ENCODE results near the gene ANKRD17. TPM values are rescaled to one million over a fixed set of nuclear protein-coding genes. Genes with fewer than 3 reads are reported as not detected.

Gene ANKRD17
- total RNA-seq, 1 donor from 2014 or later, result 87.9 TPM

GRCh38 chr4:73109493-73109892 is 149.1 kb downstream of the ANKRD17 start:
- no peak overlapping the region for H3K4me3 Mint-ChIP-seq
- no peak for DNase-seq (ENCODE audit: low read depth, low spot score)
- H3K9me3 Mint-ChIP-seq, result no peaks in the 10 kb centered on the region
- no peaks in the 10 kb centered on the region for H3K4me1 Mint-ChIP-seq
- H3K27ac Mint-ChIP-seq (ENCODE audit: unreplicated experiment), result no peak overlapping the region
- no peaks in the 10 kb centered on the region for H3K27me3 Mint-ChIP-seq (ENCODE audit: low read depth)
- no peaks in the 10 kb centered on the region for H3K36me3 Mint-ChIP-seq (ENCODE audit: low read depth)
- TF ChIP-seq, protein P1, sequence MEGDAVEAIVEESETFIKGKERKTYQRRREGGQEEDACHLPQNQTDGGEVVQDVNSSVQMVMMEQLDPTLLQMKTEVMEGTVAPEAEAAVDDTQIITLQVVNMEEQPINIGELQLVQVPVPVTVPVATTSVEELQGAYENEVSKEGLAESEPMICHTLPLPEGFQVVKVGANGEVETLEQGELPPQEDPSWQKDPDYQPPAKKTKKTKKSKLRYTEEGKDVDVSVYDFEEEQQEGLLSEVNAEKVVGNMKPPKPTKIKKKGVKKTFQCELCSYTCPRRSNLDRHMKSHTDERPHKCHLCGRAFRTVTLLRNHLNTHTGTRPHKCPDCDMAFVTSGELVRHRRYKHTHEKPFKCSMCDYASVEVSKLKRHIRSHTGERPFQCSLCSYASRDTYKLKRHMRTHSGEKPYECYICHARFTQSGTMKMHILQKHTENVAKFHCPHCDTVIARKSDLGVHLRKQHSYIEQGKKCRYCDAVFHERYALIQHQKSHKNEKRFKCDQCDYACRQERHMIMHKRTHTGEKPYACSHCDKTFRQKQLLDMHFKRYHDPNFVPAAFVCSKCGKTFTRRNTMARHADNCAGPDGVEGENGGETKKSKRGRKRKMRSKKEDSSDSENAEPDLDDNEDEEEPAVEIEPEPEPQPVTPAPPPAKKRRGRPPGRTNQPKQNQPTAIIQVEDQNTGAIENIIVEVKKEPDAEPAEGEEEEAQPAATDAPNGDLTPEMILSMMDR (conservative IDR thresholded peaks at IDR 0.05), result no peak

DNA sequence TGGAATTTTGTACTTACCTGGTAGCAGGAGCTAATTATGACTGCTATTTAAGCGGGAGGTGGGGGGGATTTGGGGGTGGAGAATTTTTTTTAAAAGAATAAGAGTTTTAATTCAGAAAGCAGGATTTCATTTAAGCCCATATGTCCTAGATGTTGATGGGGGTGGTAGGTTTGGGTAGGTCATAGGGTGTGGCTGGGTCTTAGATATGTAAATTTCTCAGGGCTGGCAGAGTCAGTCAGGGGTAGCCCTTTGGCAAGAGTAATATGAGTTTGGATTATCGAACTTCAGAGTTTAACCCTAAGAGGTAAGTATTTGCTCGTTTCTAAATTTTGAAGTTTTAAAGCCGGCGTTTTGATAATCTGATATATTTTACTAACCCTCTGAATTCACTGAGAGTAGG is 153.9 kb downstream of the ANKRD17 start:
- Mint-ChIP-seq H3K4me3 (no peak overlapping the region), H3K36me3 (ENCODE audit: low read depth) (peaks cover 5% of the 10 kb centered on the region), H3K27ac (ENCODE audit: unreplicated experiment) (no peak overlapping the region), H3K9me3 (no peaks in the 10 kb centered on the region), H3K4me1 (peaks cover 4% of the 10 kb centered on the region), H3K27me3 (ENCODE audit: low read depth) (no peaks in the 10 kb centered on the region)
- TF ChIP-seq, protein P1 (conservative IDR thresholded peaks at IDR 0.05), result no peak
- DNase-seq (ENCODE audit: low read depth, low spot score), result no peak

GRCh38 chr4:73103799-73104503 is 154.6 kb downstream of the ANKRD17 start:
- Mint-ChIP-seq H3K4me1 (peaks cover 4% of the 10 kb centered on the region), H3K9me3 (no peaks in the 10 kb centered on the region), H3K27ac (ENCODE audit: unreplicated experiment) (no peak overlapping the region), H3K36me3 (ENCODE audit: low read depth) (peaks cover 5% of the 10 kb centered on the region), H3K27me3 (ENCODE audit: low read depth) (no peaks in the 10 kb centered on the region), H3K4me3 (no peak overlapping the region)
- TF ChIP-seq, protein P1 (conservative IDR thresholded peaks at IDR 0.05), result no peak
- no peak for DNase-seq (ENCODE audit: low read depth, low spot score)

DNA sequence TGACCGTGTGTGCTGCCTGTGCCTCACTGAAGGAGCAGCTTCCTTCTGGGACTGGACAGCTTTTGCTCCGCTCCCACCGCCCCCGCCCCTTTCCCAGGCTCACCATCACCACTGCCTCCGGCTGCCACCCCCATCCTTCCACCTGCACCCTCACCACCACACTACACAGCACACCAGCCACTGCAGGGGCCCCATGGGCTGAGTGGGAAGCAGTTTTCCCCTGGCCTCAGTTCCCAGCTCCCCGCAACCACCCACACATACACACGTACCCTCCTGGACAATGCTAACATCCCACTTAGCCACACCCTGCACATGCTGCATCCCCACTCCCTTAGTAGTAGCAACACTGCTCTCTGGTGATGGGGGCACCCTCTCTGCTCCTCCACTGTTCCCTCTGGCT is 159.5 kb downstream of the ANKRD17 start:
- Mint-ChIP-seq H3K9me3 (no peaks in the 10 kb centered on the region), H3K4me1 (peaks cover 2% of the 10 kb centered on the region), H3K36me3 (ENCODE audit: low read depth) (peaks cover 10% of the 10 kb centered on the region), H3K27me3 (ENCODE audit: low read depth) (no peaks in the 10 kb centered on the region), H3K27ac (ENCODE audit: unreplicated experiment) (no peak overlapping the region), H3K4me3 (no peak overlapping the region)
- DNase-seq (ENCODE audit: low read depth, low spot score), result no peak
- TF ChIP-seq, protein P1 (conservative IDR thresholded peaks at IDR 0.05), result no peak

- H3K27me3 Mint-ChIP-seq (ENCODE audit: low read depth), result no peaks in the 10 kb centered on the region
- peaks cover 10% of the 10 kb centered on the region for H3K36me3 Mint-ChIP-seq (ENCODE audit: low read depth)
- no peak overlapping the region for H3K4me3 Mint-ChIP-seq
- no peaks in the 10 kb centered on the region for H3K9me3 Mint-ChIP-seq
- TF ChIP-seq, protein P1 (conservative IDR thresholded peaks at IDR 0.05), result no peak
- DNase-seq (ENCODE audit: low read depth, low spot score), result no peak
- no peak overlapping the region for H3K27ac Mint-ChIP-seq (ENCODE audit: unreplicated experiment)
- H3K4me1 Mint-ChIP-seq, result no peaks in the 10 kb centered on the region
These were observed 159.9 kb downstream of the ANKRD17 start for GRCh38 chr4:73098713-73099112.
